GM12878 (cell line): ENCODE results near the gene UCKL1. TPM values are rescaled to one million over a fixed set of nuclear protein-coding genes. Genes with fewer than 3 reads are reported as not detected.

ENCODE experiments used
- ASH2L ChIP-seq: fragments of 300-600, 200-600 bp; sonication (generic); IDR thresholded peaks from 2 replicates; pipeline ENCODE4 v1.6.1; 2017; ENCODE audit warnings: low read depth, mild to moderate bottlenecking, borderline replicate concordance
- BHLHE40 ChIP-seq, 2 experiments: fragments of 450-650 bp in 1 of 2; IDR thresholded peaks; 2 replicates each; pipeline ENCODE4 v1.6.1; 2011 to 2017; ENCODE audit warnings: low read depth in 2 of 2, borderline replicate concordance in 1 of 2, improper control_type of control experiment in 1 of 2, low read length in 1 of 2, mild to moderate bottlenecking in 1 of 2
- CREB1 ChIP-seq: IDR thresholded peaks from 2 replicates; pipeline ENCODE4 v1.6.1; 2012; ENCODE audit warnings: low read depth, mild to moderate bottlenecking, inconsistent platforms
- CTCF ChIP-seq, 3 experiments: IDR thresholded peaks in 2 of 3; conservative IDR thresholded peaks in 1 of 3; 2 replicates each; pipeline ENCODE4 v1.5.1; 2011; ENCODE audit warnings: low read depth in 3 of 3, low read length in 3 of 3, mild to moderate bottlenecking in 3 of 3, control low read depth in 2 of 3, moderate library complexity in 2 of 3, inconsistent platforms in 1 of 3, mixed read lengths in 1 of 3; ENCODE audit not compliant: control insufficient read depth in 2 of 3, insufficient read depth in 1 of 3; ENCODE audit errors: extremely low read depth in 1 of 3
- EGR1 ChIP-seq, 2 experiments: IDR thresholded peaks; 1 replicate in 1 of 2; 2 replicates in 1 of 2; pipeline ENCODE4 v1.6.1; 2011 to 2012; ENCODE audit warnings: low read depth in 2 of 2, low read length in 2 of 2, borderline replicate concordance in 1 of 2, mild to moderate bottlenecking in 1 of 2, moderate library complexity in 1 of 2
- ESRRA ChIP-seq: IDR thresholded peaks from 2 replicates; pipeline ENCODE4 v1.6.1; 2012; ENCODE audit warnings: mild to moderate bottlenecking, low read length, improper control_type of control experiment
- ETV6 ChIP-seq, 2 experiments: fragments of 450-650 bp in 1 of 2; IDR thresholded peaks in 1 of 2; conservative IDR thresholded peaks in 1 of 2; 2 replicates each; pipeline ENCODE4 v1.6.1; 2014; ENCODE audit warnings: antibody characterized with exemption in 1 of 2, borderline replicate concordance in 1 of 2, low read depth in 1 of 2, mild to moderate bottlenecking in 1 of 2, moderate library complexity in 1 of 2
- FOXK2 ChIP-seq: fragments of 450-650 bp; IDR thresholded peaks from 2 replicates; pipeline ENCODE4 v1.6.1; 2017; ENCODE audit warnings: mild to moderate bottlenecking, moderate library complexity
- HDAC2 ChIP-seq: fragments of 200-600 bp; sonication (generic); IDR thresholded peaks from 2 replicates; pipeline ENCODE4 v1.6.1; 2017
- KLF5 ChIP-seq: fragments of 450-650 bp; IDR thresholded peaks from 2 replicates; pipeline ENCODE4 v1.6.1; 2014; ENCODE audit warnings: mild to moderate bottlenecking; ENCODE audit not compliant: partially characterized antibody
- MEF2B ChIP-seq: fragments of 450-650 bp; IDR thresholded peaks from 2 replicates; pipeline ENCODE4 v1.6.1; 2018; ENCODE audit warnings: mild to moderate bottlenecking, moderate library complexity; ENCODE audit not compliant: partially characterized antibody, poor library complexity, severe bottlenecking
- MTA3 ChIP-seq: IDR thresholded peaks from 2 replicates; pipeline ENCODE4 v1.6.1; 2012; ENCODE audit warnings: low read length, inconsistent platforms, borderline replicate concordance
- NR2F1 ChIP-seq: fragments of 450-650 bp; conservative IDR thresholded peaks from 2 replicates; pipeline ENCODE4 v1.6.1; 2017; ENCODE audit warnings: mild to moderate bottlenecking
- POU2F2 ChIP-seq: IDR thresholded peaks from 3 replicates; pipeline ENCODE4 v1.6.1; 2011; ENCODE audit warnings: low read depth, mild to moderate bottlenecking, low read length, borderline replicate concordance
- PRDM15 ChIP-seq: fragments of 450-650 bp; formaldehyde crosslinking; IDR thresholded peaks from 2 replicates; pipeline ENCODE4 v1.4.0; 2020; ENCODE audit warnings: mild to moderate bottlenecking, moderate library complexity
- RELB ChIP-seq: fragments of 450-650 bp; IDR thresholded peaks from 2 replicates; pipeline ENCODE4 v1.6.1; 2017; ENCODE audit warnings: low read depth, mild to moderate bottlenecking, moderate library complexity
- SIN3A ChIP-seq: IDR thresholded peaks from 2 replicates; pipeline ENCODE4 v1.6.1; 2012; ENCODE audit warnings: low read depth, low read length, improper control_type of control experiment
- SMARCA5 ChIP-seq: fragments of 450-650 bp; IDR thresholded peaks from 2 replicates; pipeline ENCODE4 v1.6.1; 2017; ENCODE audit warnings: mild to moderate bottlenecking
- SREBF2 ChIP-seq: IDR thresholded peaks from 2 replicates; pipeline ENCODE4 v1.6.1; 2012; ENCODE audit warnings: mild to moderate bottlenecking, low read length
- SRF ChIP-seq, 2 experiments: IDR thresholded peaks; 2 replicates each; pipeline ENCODE4 v1.6.1; 2011; ENCODE audit warnings: low read depth in 2 of 2, low read length in 2 of 2, mild to moderate bottlenecking in 1 of 2, moderate library complexity in 1 of 2
- TARDBP ChIP-seq: IDR thresholded peaks from 2 replicates; pipeline ENCODE4 v1.6.1; 2016; ENCODE audit warnings: borderline replicate concordance
- TCF12 ChIP-seq: IDR thresholded peaks from 2 replicates; pipeline ENCODE4 v1.6.1; 2011; ENCODE audit warnings: low read depth, mild to moderate bottlenecking, low read length
- YBX1 ChIP-seq: fragments of 450-650 bp; IDR thresholded peaks from 2 replicates; pipeline ENCODE4 v1.6.1; 2016; ENCODE audit warnings: antibody characterized with exemption
- ZSCAN29 ChIP-seq: fragments of 450-650 bp; IDR thresholded peaks from 2 replicates; pipeline ENCODE4 v1.6.1; 2017; ENCODE audit warnings: mild to moderate bottlenecking, moderate library complexity
- polyA plus RNA-seq, 11 experiments: library from polyadenylated mRNA; depleted of rRNA in 4 of 11; unstranded in 6 of 11; stranded (reverse) in 5 of 11; fragments of >200 nt; fragmentation: Nextera tagmentation in 4 of 11; fragmentation: Illumina TruSeq in 1 of 11; extraction: Ambion mirVana in 4 of 11; extraction: Trizol in 1 of 11; gene quantifications; 1 replicate in 1 of 11; 2 replicates in 10 of 11; pipeline versions ENCODE4 v1.2.1 to v1.2.3, GENCODE V29; 2011 to 2016; ENCODE audit warnings: inconsistent platforms in 2 of 11, missing spikeins in 2 of 11, low read depth in 1 of 11
- total RNA-seq, 4 experiments: library from RNA; depleted of rRNA in 3 of 4; stranded (reverse); fragments of >200 nt in 3 of 4; fragmentation: Illumina TruSeq in 1 of 4; extraction: Trizol in 1 of 4; gene quantifications; 2 replicates each; pipeline versions ENCODE4 v1.2.1 to v1.2.3, GENCODE V29; 2013 to 2021

Gene UCKL1
- total and polyA plus RNA-seq, 10 of the 15 experiments (the other 5 are each of a cell fraction or from before 2014, with no cell fraction given), result 2.4 to 36.3 (median 24.8) TPM

GRCh38 chr20:63973636-63974401 is 17.6 kb upstream of the UCKL1 start (continued):
- TF ChIP-seq RELB (no peak), TCF12 (no peak), MEF2B (no peak), YBX1 (no peak), POU2F2 (peak; percentile 56; the same call in 1 of the 3 replicates), BHLHE40 (IDR thresholded peaks at IDR 0.05; ENCODE audit: borderline replicate concordance in 1 of 2, low read depth in 2 of 2, low read length in 1 of 2) (peak; percentile 79 to 89), PRDM15 (CRISPR knock-in tag) (no peak), EGR1 (IDR thresholded peaks at IDR 0.05; ENCODE audit: borderline replicate concordance in 1 of 2, low read depth in 2 of 2, low read length in 2 of 2) (no peak; a peak in 1 of 3 replicates), SREBF2 (no peak), ASH2L (no peak), HDAC2 (no peak), FOXK2 (no peak), MTA3 (no peak), ETV6 (conservative IDR thresholded peaks at IDR 0.05 in 1 of 2, IDR thresholded peaks at IDR 0.05 in 1 of 2; ENCODE audit: borderline replicate concordance in 1 of 2, low read depth in 1 of 2) (no peak), TARDBP (no peak), SMARCA5 (peak; percentile 74; the same call in 1 of the 2 replicates), CREB1 (no peak), NR2F1 (0 out of 2 replicates have a peak, but pooled peaks have one; percentile 17), ESRRA (no peak), SIN3A (no peak), CTCF (IDR thresholded peaks at IDR 0.05 in 2 of 3, conservative IDR thresholded peaks at IDR 0.05 in 1 of 3; ENCODE audit: control insufficient read depth in 2 of 3, extremely low read depth in 1 of 3, insufficient read depth in 1 of 3, low read depth in 3 of 3, low read length in 3 of 3) (peak; percentile 89 to 97 (median 95)), SRF (IDR thresholded peaks at IDR 0.05; ENCODE audit: low read depth in 2 of 2, low read length in 2 of 2) (no peak), KLF5 (no peak), ZSCAN29 (no peak)
